DOHH2 (cell line): ENCODE data around the gene FHOD3.

ENCODE experiments used
- H3F3A ChIP-seq: fragments of 200-600 bp; sonication (generic), shearing (Covaris generic); 2 replicates; pipeline ENCODE4 v1.6.0; 2016; ENCODE audit warnings: antibody characterized with exemption, mild to moderate bottlenecking; ENCODE audit not compliant: control insufficient read depth, insufficient read depth
- H3K27ac ChIP-seq: fragments of 200-600 bp; sonication (generic); 2 replicates; pipeline ENCODE4 v1.5.1; 2014; ENCODE audit warnings: low read depth, mild to moderate bottlenecking, low read length, moderate library complexity
- H3K27me3 ChIP-seq: fragments of 200-600 bp; sonication (generic); 2 replicates; pipeline ENCODE4 v1.6.1; 2014; ENCODE audit warnings: mild to moderate bottlenecking, low read length, mixed read lengths; ENCODE audit not compliant: control insufficient read depth
- H3K36me3 ChIP-seq: fragments of 200-600 bp; sonication (generic); 2 replicates; pipeline ENCODE4 v1.6.1; 2014; ENCODE audit warnings: mild to moderate bottlenecking, low read length, moderate library complexity, mixed read lengths; ENCODE audit not compliant: control insufficient read depth
- H3K4me1 ChIP-seq: fragments of 200-600 bp; sonication (generic); 2 replicates; pipeline ENCODE4 v1.6.1; 2014; ENCODE audit warnings: mild to moderate bottlenecking, low read length, mixed read lengths; ENCODE audit not compliant: control insufficient read depth
- H3K4me2 ChIP-seq: fragments of 200-600 bp; sonication (generic); 2 replicates; pipeline ENCODE4 v1.6.0; 2014; ENCODE audit warnings: mild to moderate bottlenecking, low read length, moderate library complexity
- H3K4me3 ChIP-seq: fragments of 200-600 bp; sonication (generic); 2 replicates; pipeline ENCODE4 v1.5.1; 2014; ENCODE audit warnings: mild to moderate bottlenecking, low read length, mixed read lengths
- H3K79me2 ChIP-seq: fragments of 200-600 bp; sonication (generic); 2 replicates; pipeline ENCODE4 v1.6.1; 2014; ENCODE audit warnings: mild to moderate bottlenecking, low read length, mixed read lengths; ENCODE audit not compliant: control insufficient read depth
- H3K9me2 ChIP-seq: fragments of 200-600 bp; sonication (generic); replicated peaks from 2 replicates; pipeline ENCODE4 v1.6.1; 2014; ENCODE audit warnings: mild to moderate bottlenecking, low read length, mixed read lengths; ENCODE audit not compliant: control insufficient read depth
- H3K9me3 ChIP-seq: fragments of 200-600 bp; sonication (generic); 2 replicates; pipeline ENCODE4 v1.6.1; 2014; ENCODE audit warnings: antibody characterized with exemption, low read length, mixed read lengths; ENCODE audit not compliant: control insufficient read depth, insufficient read depth
- H4K20me1 ChIP-seq: fragments of 200-600 bp; sonication (generic); 2 replicates; pipeline ENCODE4 v1.6.0; 2014; ENCODE audit warnings: low read depth, mild to moderate bottlenecking, antibody characterized with exemption, low read length, moderate library complexity; ENCODE audit not compliant: control insufficient read depth, insufficient read depth
- CTCF ChIP-seq: fragments of 200-600 bp; sonication (generic); IDR thresholded peaks from one replicate; pipeline ENCODE4 v1.5.1; 2014; ENCODE audit warnings: antibody characterized with exemption, mild to moderate bottlenecking, low read depth, low read length; ENCODE audit not compliant: poor library complexity, severe bottlenecking
- EZH2phosphoT487 ChIP-seq: fragments of 200-600 bp; sonication (generic); IDR thresholded peaks from 2 replicates; pipeline ENCODE4 v1.6.1; 2017; ENCODE audit warnings: borderline replicate concordance, mild to moderate bottlenecking, antibody characterized with exemption, low read length, moderate library complexity, mixed read lengths

FHOD3 gene

GRCh38 chr18:36819621-36820020 lies 522.1 kb downstream of the FHOD3 start:
- TF ChIP-seq CTCF (no peak), EZH2phosphoT487 (no peak)
- no peaks in the 10 kb centered on the region for H3K9me2 ChIP-seq
- H3K9me3 ChIP-seq: no peaks in the 10 kb centered on the region
- H3K27ac ChIP-seq: no peak overlapping the region
- H3F3A ChIP-seq: peaks cover 3% of the 10 kb centered on the region; the same call in 1 of the 2 replicates
- peaks cover 56% of the 10 kb centered on the region for H3K36me3 ChIP-seq
- no peaks in the 10 kb centered on the region for H3K27me3 ChIP-seq
- no peaks in the 10 kb centered on the region for H3K4me1 ChIP-seq
- H3K79me2 ChIP-seq: peaks cover 6% of the 10 kb centered on the region
- no peak overlapping the region for H3K4me2 ChIP-seq
- H3K4me3 ChIP-seq: no peak overlapping the region
- H4K20me1 ChIP-seq: no peaks in the 10 kb centered on the region

- Histone ChIP-seq H3K27me3 (no peaks in the 10 kb centered on the region), H3K4me2 (no peak overlapping the region), H3F3A (peaks cover 3% of the 10 kb centered on the region; the same call in 1 of the 2 replicates), H3K36me3 (peaks cover 57% of the 10 kb centered on the region), H3K79me2 (peaks cover 18% of the 10 kb centered on the region), H3K27ac (no peak overlapping the region), H4K20me1 (no peaks in the 10 kb centered on the region), H3K4me3 (no peak overlapping the region), H3K9me3 (no peaks in the 10 kb centered on the region), H3K9me2 (no peaks in the 10 kb centered on the region), H3K4me1 (no peaks in the 10 kb centered on the region)
- no peak for TF ChIP-seq CTCF
Measured at GRCh38 chr18:36821681-36822080, 524.2 kb downstream of the FHOD3 start.

- Histone ChIP-seq H3K9me2 (no peaks in the 10 kb centered on the region), H3K27me3 (no peaks in the 10 kb centered on the region), H3K9me3 (no peaks in the 10 kb centered on the region), H3K27ac (no peak overlapping the region), H3K36me3 (peaks cover 29% of the 10 kb centered on the region), H3K4me3 (no peak overlapping the region), H3F3A (no peaks in the 10 kb centered on the region), H3K4me1 (peaks cover 20% of the 10 kb centered on the region), H3K79me2 (peaks cover 51% of the 10 kb centered on the region), H4K20me1 (no peaks in the 10 kb centered on the region), H3K4me2 (no peak overlapping the region)
- TF ChIP-seq CTCF (no peak), EZH2phosphoT487 (no peak)
Measured at GRCh38 chr18:36825526-36825925, 528.0 kb downstream of the FHOD3 start.

- no peaks in the 10 kb centered on the region for H3K27me3 ChIP-seq
- peaks cover 27% of the 10 kb centered on the region for H3K4me1 ChIP-seq
- H3K9me2 ChIP-seq: no peaks in the 10 kb centered on the region
- TF ChIP-seq EZH2phosphoT487 (no peak), CTCF (no peak)
- no peaks in the 10 kb centered on the region for H3F3A ChIP-seq
- H3K4me2 ChIP-seq: no peak overlapping the region
- no peak overlapping the region for H3K4me3 ChIP-seq
- peaks cover 29% of the 10 kb centered on the region for H3K36me3 ChIP-seq
- H3K9me3 ChIP-seq: no peaks in the 10 kb centered on the region
- H3K27ac ChIP-seq: no peak overlapping the region
- peaks cover 59% of the 10 kb centered on the region for H3K79me2 ChIP-seq
- no peaks in the 10 kb centered on the region for H4K20me1 ChIP-seq
Measured at GRCh38 chr18:36826556-36826955, 529.0 kb downstream of the FHOD3 start.
